GM12875 (cell line): ENCODE results near the gene INHA.
A peak's percentile ranks its signal among the peaks of the same experiment; 100 is the strongest.

Experiments used
- H3K4me3 ChIP-seq: one replicate; pipeline ENCODE4 v1.5.1; 2011; ENCODE audit warnings: low read depth, low read length, control low read depth
- CTCF ChIP-seq: IDR thresholded peaks from 2 replicates; pipeline ENCODE4 v1.5.1; 2011; ENCODE audit warnings: low read depth, mild to moderate bottlenecking, control low read depth, inconsistent platforms, low read length, moderate library complexity, borderline replicate concordance; ENCODE audit not compliant: insufficient read depth

Gene INHA

DNA sequence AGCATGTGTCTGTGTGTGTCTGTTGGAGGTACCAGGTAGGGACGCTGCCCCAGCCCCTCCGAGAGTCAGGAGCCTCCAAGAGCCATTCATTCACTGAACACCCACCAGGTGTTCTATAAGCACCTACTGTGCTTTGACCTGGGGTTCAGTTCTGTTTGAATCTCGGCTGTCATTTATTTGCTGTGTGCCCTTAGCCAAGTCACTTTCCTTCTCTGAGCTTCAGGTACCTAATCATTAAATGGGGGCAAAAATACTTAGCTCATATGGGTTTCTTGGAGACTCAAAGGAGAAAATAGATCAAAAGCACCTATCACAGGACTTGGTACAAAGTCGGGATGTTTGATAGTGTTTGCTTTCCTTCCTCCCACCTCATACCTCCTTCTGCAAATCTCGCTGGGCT lies 44.6 kb upstream of the INHA start:
- no peak for TF ChIP-seq CTCF
- H3K4me3 ChIP-seq, result no peak overlapping the region

DNA sequence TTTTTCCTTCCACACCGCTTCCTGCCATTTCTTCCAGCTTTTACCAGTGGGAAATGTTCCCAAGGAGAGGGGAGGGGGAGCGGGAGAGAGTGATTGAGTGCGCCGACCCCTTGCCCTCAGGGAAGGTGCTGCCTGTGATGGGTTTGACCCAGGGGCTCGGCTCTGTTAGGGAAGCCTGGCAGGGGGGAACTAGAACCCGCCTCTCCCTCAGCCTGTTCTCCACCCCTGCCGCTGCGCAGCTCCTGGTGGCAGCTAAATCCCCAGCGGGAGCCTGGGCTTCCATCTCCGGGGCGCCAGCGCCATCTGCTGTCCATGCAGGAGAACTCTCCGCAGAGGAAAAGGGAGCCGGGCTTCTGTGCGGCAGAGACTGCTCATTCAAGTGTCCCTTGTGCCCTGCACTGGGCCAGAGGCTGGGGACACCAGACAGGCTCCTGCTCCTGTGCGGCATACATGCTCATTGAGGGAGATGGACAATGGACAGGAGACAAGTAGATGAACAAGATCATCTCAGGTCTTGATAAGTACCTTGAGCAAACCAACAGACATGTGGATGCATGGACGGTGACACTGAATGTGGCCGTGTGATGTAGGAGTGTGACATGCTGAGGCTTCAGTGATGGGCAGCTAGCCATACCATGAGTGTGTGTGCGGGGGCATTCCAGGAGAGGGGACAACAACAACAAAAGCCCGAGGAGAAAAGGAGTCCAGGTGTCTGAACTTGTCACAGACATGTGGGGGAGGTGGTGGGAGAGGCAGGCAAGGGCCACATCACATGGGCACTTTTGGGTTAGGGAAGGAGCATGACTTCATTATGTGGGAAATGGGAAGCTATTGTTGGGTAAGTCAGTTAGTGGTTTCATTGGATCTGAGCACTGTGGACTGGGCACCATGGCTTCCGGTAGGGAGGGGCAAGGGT lies 41.8 kb upstream of the INHA start:
- H3K4me3 ChIP-seq, result no peak overlapping the region
- TF ChIP-seq CTCF, result peak; percentile 98

GRCh38 chr2:219531639-219532377 lies 40.3 kb upstream of the INHA start:
- no peak overlapping the region for H3K4me3 ChIP-seq

DNA sequence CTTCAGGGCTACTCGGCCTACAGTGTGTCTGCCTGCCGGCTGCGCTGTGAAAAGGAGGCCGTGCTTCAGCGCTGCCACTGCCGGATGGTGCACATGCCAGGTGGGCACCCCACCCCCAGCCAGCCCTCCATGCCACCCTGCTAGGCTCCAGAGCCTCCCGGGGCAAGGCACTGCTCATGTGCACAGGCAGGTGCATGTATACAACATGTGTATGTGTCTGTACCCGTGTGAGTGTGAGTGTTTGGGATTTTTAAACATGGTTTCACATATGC lies 39.8 kb upstream of the INHA start:
- no peak for TF ChIP-seq CTCF
- no peak overlapping the region for H3K4me3 ChIP-seq

More at GRCh38 chr2:219531639-219532377, 40.3 kb upstream of the INHA start:
- TF ChIP-seq CTCF, result no peak

- H3K4me3 ChIP-seq, result no peak overlapping the region
- TF ChIP-seq CTCF, result no peak
These were observed 38.0 kb upstream of the INHA start for GRCh38 chr2:219533930-219534661.

GRCh38 chr2:219536425-219536824 lies 35.7 kb upstream of the INHA start:
- TF ChIP-seq CTCF, result no peak
- H3K4me3 ChIP-seq, result no peak overlapping the region
